ENCODE results near the gene NTN1. TPM values are rescaled to one million over a fixed set of nuclear protein-coding genes. Genes with fewer than 3 reads are reported as not detected.

Gene NTN1
- total RNA-seq, 1 experiment from 2014 or later, result 1.2 TPM

- Histone ChIP-seq H3K4ac (ENCODE audit: low read depth, low read length) (no peak overlapping the region), H3K4me1 (ENCODE audit: insufficient read depth, low read length) (no peaks in the 10 kb centered on the region), H3K79me2 (ENCODE audit: insufficient read depth, low read length) (no peaks in the 10 kb centered on the region), H2BK15ac (ENCODE audit: low read depth, low read length) (no peak overlapping the region), H3K79me1 (ENCODE audit: insufficient read depth, low read depth, low read length, poor library complexity, severe bottlenecking) (no peaks in the 10 kb centered on the region), H4K8ac (replicated peaks; ENCODE audit: insufficient read length, low read depth, low read length) (no peak overlapping the region), H3K18ac (ENCODE audit: insufficient read length, low read depth, low read length) (no peak overlapping the region), H4K5ac (ENCODE audit: insufficient read length, low read depth, low read length) (no peak overlapping the region), H2AK5ac (ENCODE audit: insufficient read length, low read length) (no peak overlapping the region), H3T11ph (ENCODE audit: low read length) (no peak overlapping the region), H2BK5ac (ENCODE audit: insufficient read length, low read length) (no peak overlapping the region), H3K14ac (ENCODE audit: insufficient read depth, low read length) (no peak overlapping the region), H2BK120ac (ENCODE audit: low read depth, low read length, poor library complexity, severe bottlenecking) (no peak overlapping the region), H3K27ac (ENCODE audit: insufficient read length, low read depth, low read length) (no peak overlapping the region), H4K91ac (ENCODE audit: insufficient read length, low read depth, low read length) (no peak overlapping the region), H3K9me3 (ENCODE audit: control insufficient read depth, low read depth, low read length) (no peaks in the 10 kb centered on the region), H3K56ac (ENCODE audit: insufficient read length, low read depth, low read length) (no peak overlapping the region), H2BK20ac (ENCODE audit: low read depth, low read length, poor library complexity, severe bottlenecking) (no peak overlapping the region), H3K27me3 (ENCODE audit: insufficient read depth, low read length) (no peaks in the 10 kb centered on the region), H2AFZ (ENCODE audit: low read length) (no peak overlapping the region), H3K9ac (ENCODE audit: extremely low read depth, insufficient read length, low read length) (no peak overlapping the region), H4K20me1 (ENCODE audit: control insufficient read depth, insufficient read depth, insufficient read length) (no peaks in the 10 kb centered on the region), H3K23ac (ENCODE audit: insufficient read length, low read depth, low read length) (no peak overlapping the region), H3K4me2 (ENCODE audit: insufficient read depth, insufficient read length, low read length) (no peak overlapping the region), H2BK12ac (ENCODE audit: insufficient read length, low read depth, low read length) (no peak overlapping the region), H3K23me2 (ENCODE audit: insufficient read length, low read depth, low read length, poor library complexity, severe bottlenecking) (no peaks in the 10 kb centered on the region)
- no peak overlapping the region for H3K4me3 Mint-ChIP-seq
- H3K9me3 Mint-ChIP-seq, result peaks cover 6% of the 10 kb centered on the region in 2 experiments; a peak in 4 of 5 replicates
- H3K36me3 Mint-ChIP-seq (ENCODE audit: insufficient read depth in 1 of 3, low read depth in 3 of 3), result no peaks in the 10 kb centered on the region
- TF ChIP-seq CTCF (conservative IDR thresholded peaks at IDR 0.05), result peak; percentile 90
- DNase-seq, result peak; percentile 84
- peaks cover 14% of the 10 kb centered on the region for H3K27me3 Mint-ChIP-seq (ENCODE audit: low read depth)
- H3K4me1 Mint-ChIP-seq, result peaks cover 17 to 20% of the 10 kb centered on the region in 2 experiments
- H3K27ac Mint-ChIP-seq, result no peak overlapping the region
- WGBS (ENCODE audit: extremely low coverage, insufficient read length, low lambda C conversion rate), result no CpG with 5 or more reads among the region's 10 CpGs
These were observed 29.6 kb upstream of the NTN1 start for GRCh38 chr17:8991514-8992285.
